ENCODE measurements around the gene ALK.

Gene ALK

DNA sequence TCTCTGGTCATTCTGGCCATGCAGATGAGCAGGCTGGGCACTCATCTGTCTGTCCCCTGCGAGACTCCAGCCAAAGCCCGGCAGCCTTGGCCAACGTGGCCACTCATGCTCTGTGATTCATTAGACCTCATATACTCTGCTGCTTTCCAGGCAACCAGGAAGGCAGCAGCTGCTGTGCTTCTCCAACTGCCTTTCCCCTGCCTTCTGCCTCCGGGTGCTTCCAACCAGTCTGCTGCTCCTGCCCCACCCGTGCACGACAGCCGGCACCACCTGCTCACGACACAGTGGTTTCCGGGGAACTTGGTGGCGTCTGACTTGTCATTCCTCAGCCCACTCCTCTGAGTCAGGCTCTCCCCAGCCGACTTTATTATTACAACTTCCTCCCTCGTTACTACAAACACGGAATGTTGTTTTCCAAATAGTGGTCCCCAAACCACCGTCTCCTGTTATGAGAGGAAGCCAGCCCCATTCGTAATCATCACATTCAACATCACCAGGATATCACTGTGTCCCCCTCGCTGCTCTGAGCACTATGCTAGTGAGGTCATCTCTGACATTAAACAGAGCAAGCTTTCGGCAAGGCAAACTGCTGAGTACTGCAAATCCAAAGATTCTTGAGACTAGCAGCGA, 392.4 kb downstream of the ALK start:
- no peak for TF ChIP-seq EZH2phosphoT487 (IDR thresholded peaks at IDR 0.05; ENCODE audit: low read depth)
- TF ChIP-seq, protein P1, sequence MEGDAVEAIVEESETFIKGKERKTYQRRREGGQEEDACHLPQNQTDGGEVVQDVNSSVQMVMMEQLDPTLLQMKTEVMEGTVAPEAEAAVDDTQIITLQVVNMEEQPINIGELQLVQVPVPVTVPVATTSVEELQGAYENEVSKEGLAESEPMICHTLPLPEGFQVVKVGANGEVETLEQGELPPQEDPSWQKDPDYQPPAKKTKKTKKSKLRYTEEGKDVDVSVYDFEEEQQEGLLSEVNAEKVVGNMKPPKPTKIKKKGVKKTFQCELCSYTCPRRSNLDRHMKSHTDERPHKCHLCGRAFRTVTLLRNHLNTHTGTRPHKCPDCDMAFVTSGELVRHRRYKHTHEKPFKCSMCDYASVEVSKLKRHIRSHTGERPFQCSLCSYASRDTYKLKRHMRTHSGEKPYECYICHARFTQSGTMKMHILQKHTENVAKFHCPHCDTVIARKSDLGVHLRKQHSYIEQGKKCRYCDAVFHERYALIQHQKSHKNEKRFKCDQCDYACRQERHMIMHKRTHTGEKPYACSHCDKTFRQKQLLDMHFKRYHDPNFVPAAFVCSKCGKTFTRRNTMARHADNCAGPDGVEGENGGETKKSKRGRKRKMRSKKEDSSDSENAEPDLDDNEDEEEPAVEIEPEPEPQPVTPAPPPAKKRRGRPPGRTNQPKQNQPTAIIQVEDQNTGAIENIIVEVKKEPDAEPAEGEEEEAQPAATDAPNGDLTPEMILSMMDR (IDR thresholded peaks at IDR 0.05; ENCODE audit: low read depth, low read length): no peak
- no peaks in the 10 kb centered on the region for H3K36me3 ChIP-seq (replicated peaks; ENCODE audit: low read depth, low read length)
- H3K4me3 ChIP-seq (ENCODE audit: low read length): no peak overlapping the region
- no peak overlapping the region for H3K27ac ChIP-seq (ENCODE audit: low read length)
- H2AFZ ChIP-seq (ENCODE audit: low read depth, low read length): no peak overlapping the region
- H3K4me2 ChIP-seq (ENCODE audit: low read length): no peak overlapping the region
- peaks cover 19% of the 10 kb centered on the region; the same call in 1 of the 2 replicates for H3K27me3 ChIP-seq (ENCODE audit: low read depth, low read length)
- no peaks in the 10 kb centered on the region for H4K20me1 ChIP-seq (ENCODE audit: insufficient read depth, low read length)
- no peak overlapping the region for H3K9ac ChIP-seq (ENCODE audit: low read length)
- no peaks in the 10 kb centered on the region for H3K79me2 ChIP-seq (ENCODE audit: low read length)
- no peaks in the 10 kb centered on the region for H3K9me3 ChIP-seq (ENCODE audit: insufficient read depth, low read length)
- H3K4me1 ChIP-seq (ENCODE audit: low read length): no peaks in the 10 kb centered on the region

DNA sequence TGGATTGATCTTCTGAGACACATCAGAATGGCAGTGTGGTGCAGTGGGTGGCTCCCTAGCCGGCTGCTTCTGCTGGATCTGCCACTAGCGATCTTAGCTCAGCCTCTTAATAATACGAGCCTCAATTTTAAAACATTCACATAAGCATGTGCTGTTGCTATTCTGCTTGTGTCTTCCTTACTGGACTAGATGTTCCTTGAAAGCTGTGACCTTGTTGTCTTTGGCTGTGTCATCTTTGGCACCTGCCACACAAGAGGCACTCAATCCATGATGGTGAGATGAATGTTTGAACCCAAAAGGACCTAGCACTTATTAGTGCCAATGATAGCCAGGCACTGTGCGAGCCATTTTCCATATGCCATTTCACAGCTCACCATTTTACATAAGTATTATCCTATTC, 393.0 kb downstream of the ALK start:
- no peak overlapping the region for H3K4me2 ChIP-seq (ENCODE audit: low read length)
- H3K27ac ChIP-seq (ENCODE audit: low read length): no peak overlapping the region
- TF ChIP-seq, protein P1 (IDR thresholded peaks at IDR 0.05; ENCODE audit: low read depth, low read length): no peak
- TF ChIP-seq EZH2phosphoT487 (IDR thresholded peaks at IDR 0.05; ENCODE audit: low read depth): no peak

DNA sequence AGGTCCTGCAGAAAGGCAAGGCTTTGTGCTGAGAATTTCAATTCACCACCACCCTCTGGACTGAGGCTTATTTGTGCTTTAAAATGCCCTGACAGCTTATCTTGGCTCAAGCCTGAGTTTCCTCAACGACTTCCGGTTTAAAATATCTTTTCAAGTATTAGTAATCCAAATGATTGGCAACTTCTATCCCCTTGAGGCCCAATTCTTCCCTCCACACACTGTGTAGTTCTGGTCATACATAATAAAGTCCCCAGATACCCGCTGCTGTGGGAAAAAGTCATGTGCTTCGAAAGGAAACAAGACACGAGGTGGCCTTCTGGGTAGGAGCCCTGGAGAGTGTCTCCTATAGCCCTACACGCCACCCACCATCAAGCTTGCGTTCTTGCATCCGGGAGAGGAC, 393.4 kb downstream of the ALK start:
- H3K9me3 ChIP-seq (ENCODE audit: insufficient read depth, low read length): no peaks in the 10 kb centered on the region
- no peaks in the 10 kb centered on the region for H4K20me1 ChIP-seq (ENCODE audit: insufficient read depth, low read length)
- no peak for TF ChIP-seq EZH2phosphoT487 (IDR thresholded peaks at IDR 0.05; ENCODE audit: low read depth)
- TF ChIP-seq, protein P1 (IDR thresholded peaks at IDR 0.05; ENCODE audit: low read depth, low read length): no peak
- no peak overlapping the region for H2AFZ ChIP-seq (ENCODE audit: low read depth, low read length)
- H3K36me3 ChIP-seq (replicated peaks; ENCODE audit: low read depth, low read length): no peaks in the 10 kb centered on the region
- H3K9ac ChIP-seq (ENCODE audit: low read length): no peak overlapping the region
- H3K4me2 ChIP-seq (ENCODE audit: low read length): no peak overlapping the region
- H3K4me3 ChIP-seq (ENCODE audit: low read length): no peak overlapping the region
- no peaks in the 10 kb centered on the region for H3K79me2 ChIP-seq (ENCODE audit: low read length)
- no peak overlapping the region for H3K27ac ChIP-seq (ENCODE audit: low read length)
- H3K27me3 ChIP-seq (ENCODE audit: low read depth, low read length): peaks cover 15% of the 10 kb centered on the region; the same call in 1 of the 2 replicates
- H3K4me1 ChIP-seq (ENCODE audit: low read length): no peaks in the 10 kb centered on the region

More for the DNA sequence above, 393.0 kb downstream of the ALK start:
- Histone ChIP-seq H3K36me3 (replicated peaks; ENCODE audit: low read depth, low read length) (no peaks in the 10 kb centered on the region), H2AFZ (ENCODE audit: low read depth, low read length) (no peak overlapping the region), H3K4me3 (ENCODE audit: low read length) (no peak overlapping the region), H3K27me3 (ENCODE audit: low read depth, low read length) (peaks cover 19% of the 10 kb centered on the region; the same call in 1 of the 2 replicates), H3K4me1 (ENCODE audit: low read length) (no peaks in the 10 kb centered on the region), H4K20me1 (ENCODE audit: insufficient read depth, low read length) (no peaks in the 10 kb centered on the region), H3K9me3 (ENCODE audit: insufficient read depth, low read length) (no peaks in the 10 kb centered on the region), H3K9ac (ENCODE audit: low read length) (no peak overlapping the region), H3K79me2 (ENCODE audit: low read length) (no peaks in the 10 kb centered on the region)

DNA sequence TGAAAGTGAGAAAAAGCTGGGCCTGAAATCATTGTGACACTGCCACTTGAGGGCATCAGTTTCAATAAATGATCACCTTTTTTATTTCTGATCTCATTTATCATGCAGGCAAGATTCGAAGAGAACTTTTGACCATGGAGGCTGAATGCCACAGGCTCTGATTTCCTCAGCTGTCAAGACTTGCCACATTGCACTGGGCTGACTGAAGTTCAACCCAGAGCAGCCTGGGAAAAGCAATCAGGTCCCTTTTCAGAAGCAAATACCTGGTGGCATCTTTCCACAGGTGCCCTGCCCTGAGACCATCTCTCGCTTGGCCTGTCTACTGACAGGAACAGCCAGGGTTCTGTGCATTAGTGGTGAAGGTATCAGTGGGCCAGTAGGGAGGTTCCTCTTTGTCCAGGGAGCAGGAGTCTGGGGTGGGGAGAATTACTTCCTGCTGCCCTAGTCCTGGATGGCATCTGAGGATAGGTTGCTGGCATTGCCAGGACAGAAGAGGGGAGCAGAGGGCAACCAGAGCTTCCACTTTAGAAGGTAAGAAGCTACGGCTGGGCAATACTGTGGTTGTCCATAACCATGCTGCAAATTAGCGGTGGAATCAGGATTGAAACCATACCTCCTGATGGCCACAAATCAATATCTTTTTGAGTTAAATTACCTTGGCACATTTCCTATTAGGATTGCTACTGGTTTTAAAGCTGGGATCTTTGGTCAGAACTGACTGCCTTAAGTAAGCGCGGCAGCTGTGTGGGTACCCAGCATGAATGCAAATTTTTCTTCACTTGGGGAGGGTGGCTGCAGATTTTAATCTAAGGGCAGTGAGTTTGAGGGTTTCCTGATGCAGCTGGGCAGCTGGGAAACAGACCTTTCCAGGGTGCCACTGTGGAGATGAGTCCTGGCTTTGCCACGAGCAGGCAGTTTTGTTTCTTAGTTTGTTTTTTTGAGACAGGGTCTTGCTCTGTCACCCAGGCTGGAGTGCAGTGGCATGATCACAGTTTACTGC, 394.5 kb downstream of the ALK start:
- H4K20me1 ChIP-seq (ENCODE audit: insufficient read depth, low read length): no peaks in the 10 kb centered on the region
- H3K4me3 ChIP-seq (ENCODE audit: low read length): no peak overlapping the region
- H3K36me3 ChIP-seq (replicated peaks; ENCODE audit: low read depth, low read length): no peaks in the 10 kb centered on the region
- H3K4me2 ChIP-seq (ENCODE audit: low read length): no peak overlapping the region
- H3K79me2 ChIP-seq (ENCODE audit: low read length): no peaks in the 10 kb centered on the region
- TF ChIP-seq EZH2phosphoT487 (IDR thresholded peaks at IDR 0.05; ENCODE audit: low read depth): no peak
- TF ChIP-seq, protein P1 (IDR thresholded peaks at IDR 0.05; ENCODE audit: low read depth, low read length): no peak
- H3K9me3 ChIP-seq (ENCODE audit: insufficient read depth, low read length): no peaks in the 10 kb centered on the region
- peaks cover 13% of the 10 kb centered on the region for H3K27me3 ChIP-seq (ENCODE audit: low read depth, low read length)
- no peak overlapping the region for H3K9ac ChIP-seq (ENCODE audit: low read length)
- no peaks in the 10 kb centered on the region for H3K4me1 ChIP-seq (ENCODE audit: low read length)
- no peak overlapping the region for H3K27ac ChIP-seq (ENCODE audit: low read length)
- no peak overlapping the region for H2AFZ ChIP-seq (ENCODE audit: low read depth, low read length)
